Measurements from ENCODE around the gene PCAT7.

Gene PCAT7

GRCh38 chr9:94568250-94568889 is 13.5 kb downstream of the PCAT7 start:
- Histone ChIP-seq H3K79me1 (ENCODE audit: low read length) (no peaks in the 10 kb centered on the region), H3K79me2 (ENCODE audit: control insufficient read depth, insufficient read depth, low read length, poor library complexity) (no peaks in the 10 kb centered on the region)

GRCh38 chr9:94568972-94569712 is 14.3 kb downstream of the PCAT7 start:
- Histone ChIP-seq H4K8ac (ENCODE audit: low read depth, low read length) (no peak overlapping the region), H4K91ac (ENCODE audit: low read depth, low read length) (no peak overlapping the region), H2BK5ac (ENCODE audit: low read depth, low read length, poor library complexity) (no peak overlapping the region), H3K4me2 (ENCODE audit: low read length) (no peak overlapping the region), H4K12ac (ENCODE audit: low read depth, low read length) (no peak overlapping the region), H2AK5ac (ENCODE audit: low read length) (no peak overlapping the region), H2BK12ac (ENCODE audit: low read length) (no peak overlapping the region), H3K4ac (ENCODE audit: low read depth, low read length) (no peak overlapping the region), H3K9ac (ENCODE audit: low read length) (no peak overlapping the region), H3K27me3 (ENCODE audit: insufficient read depth, low read length) (no peaks in the 10 kb centered on the region), H3K9me3 (ENCODE audit: insufficient read depth, low read depth, low read length) (no peaks in the 10 kb centered on the region), H3K4me3 (ENCODE audit: low read depth, low read length) (no peak overlapping the region), H3K36me3 (ENCODE audit: control insufficient read depth in 1 of 2, insufficient read depth in 2 of 2, low read length in 2 of 2) (no peaks in the 10 kb centered on the region), H3K18ac (ENCODE audit: low read length) (no peak overlapping the region), H3K14ac (ENCODE audit: low read length) (no peak overlapping the region), H2AFZ (ENCODE audit: insufficient read depth, low read length, poor library complexity) (no peak overlapping the region), H3K79me2 (ENCODE audit: control insufficient read depth, insufficient read depth, low read length, poor library complexity) (no peaks in the 10 kb centered on the region), H3K4me1 (ENCODE audit: control insufficient read depth in 1 of 2, insufficient read depth in 2 of 2, low read length in 2 of 2) (no peaks in the 10 kb centered on the region), H3K23ac (ENCODE audit: low read length) (no peak overlapping the region), H2BK120ac (ENCODE audit: insufficient read depth, low read length, poor library complexity) (no peak overlapping the region), H3K27ac (ENCODE audit: low read depth, low read length) (no peak overlapping the region), H3K79me1 (ENCODE audit: low read length) (no peaks in the 10 kb centered on the region)
- no peak for DNase-seq
- no CpG with 5 or more reads among the region's 17 CpGs for WGBS (ENCODE audit: extremely low coverage, insufficient coverage, insufficient read length)

More at GRCh38 chr9:94568250-94568889, 13.5 kb downstream of the PCAT7 start:
- Histone ChIP-seq H3K14ac (ENCODE audit: low read length) (no peak overlapping the region), H4K91ac (ENCODE audit: low read depth, low read length) (no peak overlapping the region), H3K4me3 (ENCODE audit: low read depth, low read length) (no peak overlapping the region), H3K9ac (ENCODE audit: low read length) (no peak overlapping the region), H3K4me1 (ENCODE audit: control insufficient read depth in 1 of 2, insufficient read depth in 2 of 2, low read length in 2 of 2) (no peaks in the 10 kb centered on the region), H3K27ac (ENCODE audit: low read depth, low read length) (no peak overlapping the region), H2AFZ (ENCODE audit: insufficient read depth, low read length, poor library complexity) (no peak overlapping the region), H4K12ac (ENCODE audit: low read depth, low read length) (no peak overlapping the region), H3K36me3 (ENCODE audit: control insufficient read depth in 1 of 2, insufficient read depth in 2 of 2, low read length in 2 of 2) (no peaks in the 10 kb centered on the region), H2BK120ac (ENCODE audit: insufficient read depth, low read length, poor library complexity) (no peak overlapping the region), H3K23ac (ENCODE audit: low read length) (no peak overlapping the region), H3K18ac (ENCODE audit: low read length) (no peak overlapping the region), H3K4ac (ENCODE audit: low read depth, low read length) (no peak overlapping the region), H2AK5ac (ENCODE audit: low read length) (no peak overlapping the region), H3K9me3 (ENCODE audit: insufficient read depth, low read depth, low read length) (no peaks in the 10 kb centered on the region), H2BK5ac (ENCODE audit: low read depth, low read length, poor library complexity) (no peak overlapping the region), H2BK12ac (ENCODE audit: low read length) (no peak overlapping the region), H3K27me3 (ENCODE audit: insufficient read depth, low read length) (no peaks in the 10 kb centered on the region), H3K4me2 (ENCODE audit: low read length) (no peak overlapping the region), H4K8ac (ENCODE audit: low read depth, low read length) (no peak overlapping the region)
- DNase-seq, result peak; percentile 14 to 21
- no CpG with 5 or more reads among the region's 3 CpGs for WGBS (ENCODE audit: extremely low coverage, insufficient coverage, insufficient read length)

- no peak for DNase-seq
- H3K79me1 ChIP-seq (ENCODE audit: low read length), result no peaks in the 10 kb centered on the region
- WGBS (ENCODE audit: extremely low coverage, insufficient coverage, insufficient read length), result no CpG with 5 or more reads among the region's 2 CpGs
These were observed 21.2 kb downstream of the PCAT7 start for GRCh38 chr9:94576131-94576530.

GRCh38 chr9:94577036-94577435 is 22.2 kb downstream of the PCAT7 start:
- no CpG with 5 or more reads among the region's 1 CpG for WGBS (ENCODE audit: extremely low coverage, insufficient coverage, insufficient read length)
- Histone ChIP-seq H4K91ac (ENCODE audit: low read depth, low read length) (no peak overlapping the region), H3K27ac (ENCODE audit: low read depth, low read length) (no peak overlapping the region), H2BK12ac (ENCODE audit: low read length) (no peak overlapping the region), H3K4me3 (ENCODE audit: low read depth, low read length) (no peak overlapping the region), H4K8ac (ENCODE audit: low read depth, low read length) (no peak overlapping the region), H3K27me3 (ENCODE audit: insufficient read depth, low read length) (no peaks in the 10 kb centered on the region), H3K4me1 (ENCODE audit: control insufficient read depth in 1 of 2, insufficient read depth in 2 of 2, low read length in 2 of 2) (no peaks in the 10 kb centered on the region), H2AK5ac (ENCODE audit: low read length) (no peak overlapping the region), H4K12ac (ENCODE audit: low read depth, low read length) (no peak overlapping the region), H3K23ac (ENCODE audit: low read length) (no peak overlapping the region), H3K4me2 (ENCODE audit: low read length) (no peak overlapping the region), H3K9ac (ENCODE audit: low read length) (no peak overlapping the region), H3K18ac (ENCODE audit: low read length) (no peak overlapping the region), H3K9me3 (ENCODE audit: insufficient read depth, low read depth, low read length) (no peaks in the 10 kb centered on the region), H3K4ac (ENCODE audit: low read depth, low read length) (no peak overlapping the region), H3K36me3 (ENCODE audit: control insufficient read depth in 1 of 2, insufficient read depth in 2 of 2, low read length in 2 of 2) (no peaks in the 10 kb centered on the region), H2BK5ac (ENCODE audit: low read depth, low read length, poor library complexity) (no peak overlapping the region), H2AFZ (ENCODE audit: insufficient read depth, low read length, poor library complexity) (no peak overlapping the region), H3K79me1 (ENCODE audit: low read length) (no peaks in the 10 kb centered on the region), H3K14ac (ENCODE audit: low read length) (no peak overlapping the region), H2BK120ac (ENCODE audit: insufficient read depth, low read length, poor library complexity) (no peak overlapping the region), H3K79me2 (ENCODE audit: control insufficient read depth, insufficient read depth, low read length, poor library complexity) (no peaks in the 10 kb centered on the region)
- DNase-seq, result no peak

More at GRCh38 chr9:94576131-94576530, 21.2 kb downstream of the PCAT7 start:
- Histone ChIP-seq H3K79me2 (ENCODE audit: control insufficient read depth, insufficient read depth, low read length, poor library complexity) (no peaks in the 10 kb centered on the region), H4K8ac (ENCODE audit: low read depth, low read length) (no peak overlapping the region), H3K23ac (ENCODE audit: low read length) (no peak overlapping the region), H2BK120ac (ENCODE audit: insufficient read depth, low read length, poor library complexity) (no peak overlapping the region), H3K9ac (ENCODE audit: low read length) (no peak overlapping the region), H3K4ac (ENCODE audit: low read depth, low read length) (no peak overlapping the region), H2AK5ac (ENCODE audit: low read length) (no peak overlapping the region), H3K4me3 (ENCODE audit: low read depth, low read length) (no peak overlapping the region), H3K4me1 (ENCODE audit: control insufficient read depth in 1 of 2, insufficient read depth in 2 of 2, low read length in 2 of 2) (no peaks in the 10 kb centered on the region), H3K4me2 (ENCODE audit: low read length) (no peak overlapping the region), H3K27ac (ENCODE audit: low read depth, low read length) (no peak overlapping the region), H2AFZ (ENCODE audit: insufficient read depth, low read length, poor library complexity) (no peak overlapping the region), H2BK12ac (ENCODE audit: low read length) (no peak overlapping the region), H4K91ac (ENCODE audit: low read depth, low read length) (no peak overlapping the region), H3K14ac (ENCODE audit: low read length) (no peak overlapping the region), H3K9me3 (ENCODE audit: insufficient read depth, low read depth, low read length) (no peaks in the 10 kb centered on the region), H3K18ac (ENCODE audit: low read length) (no peak overlapping the region), H3K36me3 (ENCODE audit: control insufficient read depth in 1 of 2, insufficient read depth in 2 of 2, low read length in 2 of 2) (no peaks in the 10 kb centered on the region), H4K12ac (ENCODE audit: low read depth, low read length) (no peak overlapping the region), H3K27me3 (ENCODE audit: insufficient read depth, low read length) (no peaks in the 10 kb centered on the region), H2BK5ac (ENCODE audit: low read depth, low read length, poor library complexity) (no peak overlapping the region)
